K562 (cell line): ENCODE data around the gene GPRC5A. TPM values are rescaled to one million over a fixed set of nuclear protein-coding genes. Genes with fewer than 3 reads are reported as not detected.

Experiments
- CEBPZ ChIP-seq: fragments of 150-350 bp; IDR thresholded peaks from 2 replicates; pipeline ENCODE4 v1.6.1; 2014; ENCODE audit warnings: low read depth, mild to moderate bottlenecking, low read length, borderline replicate concordance
- FOXP4 ChIP-seq: sonication (generic); formaldehyde crosslinking; IDR thresholded peaks from 2 replicates; pipeline ENCODE4 v1.8.0; 2022; ENCODE audit warnings: mild to moderate bottlenecking, missing genetic modification reagents, borderline replicate concordance
- IFI16 ChIP-seq: fragments of 250-450 bp; sonication (Bioruptor Pico); IDR thresholded peaks from 2 replicates; pipeline ENCODE4 v2.1.2; 2022; ENCODE audit warnings: mild to moderate bottlenecking, inconsistent platforms
- MCM3 ChIP-seq: fragments of 450-650 bp; IDR thresholded peaks from 2 replicates; pipeline ENCODE4 v1.6.1; 2016
- NR4A1 ChIP-seq, 2 experiments: fragments of 250-450 bp in 1 of 2; fragments of 450-650 bp in 1 of 2; sonication (Bioruptor Pico) in 1 of 2; IDR thresholded peaks; 2 replicates each; pipeline versions ENCODE4 v1.4.0 to v1.6.1; 2016 to 2020; ENCODE audit warnings: mild to moderate bottlenecking in 2 of 2, missing compliant biosample characterization in 1 of 2, missing genetic modification characterization in 1 of 2, moderate library complexity in 1 of 2
- polyA plus RNA-seq, 8 experiments: library from polyadenylated mRNA; depleted of rRNA in 4 of 8; stranded (reverse) in 5 of 8; unstranded in 3 of 8; fragments of >200 nt; fragmentation: Nextera tagmentation in 2 of 8; fragmentation: Illumina TruSeq in 1 of 8; extraction: Ambion mirVana in 2 of 8; extraction: Trizol in 1 of 8; gene quantifications; 2 replicates each; pipeline versions ENCODE4 v1.2.1 to v1.2.3, GENCODE V29; 2011 to 2014; ENCODE audit warnings: inconsistent platforms in 1 of 8, missing spikeins in 1 of 8
- total RNA-seq, 7 experiments: library from RNA; depleted of rRNA in 6 of 7; stranded (reverse); fragments of >200 nt in 6 of 7; fragmentation: Illumina TruSeq in 2 of 7; extraction: Trizol in 2 of 7; gene quantifications; 2 replicates each; pipeline versions ENCODE4 v1.2.1 to v1.2.3, GENCODE V29; 2011 to 2021; ENCODE audit warnings: low replicate concordance in 1 of 7

The GPRC5A gene
- total and polyA plus RNA-seq, 9 of the 15 experiments (the other 6 are each of a cell fraction or from before 2014, with no cell fraction given) = 0.01 to 0.64 (median 0.08) TPM; not detected in 6

DNA sequence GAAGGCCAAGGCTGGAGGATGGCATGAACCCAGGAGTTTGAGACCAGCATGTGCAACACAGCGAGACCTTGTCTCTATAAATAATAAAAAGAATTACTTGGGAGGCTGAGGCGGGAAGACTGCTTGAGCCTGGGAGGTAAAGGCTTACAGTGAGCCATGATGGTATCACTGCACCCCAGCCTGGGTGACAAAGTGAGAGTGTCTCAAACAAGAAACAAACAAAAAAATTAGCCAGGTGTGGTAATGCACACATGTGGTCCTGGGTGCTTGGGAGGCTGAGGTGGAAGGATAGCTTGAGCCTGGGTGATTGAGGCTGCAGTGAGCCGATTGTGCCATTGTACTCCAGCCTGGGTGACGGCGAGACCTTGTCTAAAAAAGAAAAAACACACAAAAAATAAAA, 1.7 kb upstream of the GPRC5A start (continued):
- TF ChIP-seq FOXP4 (CRISPR knock-in tag) (no peak), CEBPZ (no peak), MCM3 (no peak), NR4A1 (CRISPR knock-in tag; IDR thresholded peaks at IDR 0.05) (no peak), NR4A1 (tag; IDR thresholded peaks at IDR 0.05) (no peak), IFI16 (CRISPR knock-in tag) (no peak)
